Tibial nerve (tissue), 4 donors: ENCODE data around the gene BANK1. TPM values are rescaled to one million over a fixed set of nuclear protein-coding genes. Genes with fewer than 3 reads are reported as not detected.

ENCODE experiments used
- DNase-seq, 2 donors: peaks; one replicate each; pipeline ENCODE4 v3.0.0-alpha.2; 2019; ENCODE audit warnings: low spot score in 2 of 2
- H3K27ac ChIP-seq, 4 donors: fragments of 200-600 bp; sonication (generic) in 3 of 4; one replicate each; pipeline ENCODE4 v1.5.1; 2017 to 2019; ENCODE audit warnings: mild to moderate bottlenecking in 1 of 4
- H3K27me3 ChIP-seq, 2 donors: fragments of 200-600 bp; sonication (generic) in 1 of 2; one replicate each; pipeline versions ENCODE4 v1.5.1 to v1.6.0; 2017 to 2019
- H3K36me3 ChIP-seq, 3 donors: fragments of 200-600 bp; sonication (generic); one replicate each; pipeline ENCODE4 v1.5.1; 2018 to 2019
- H3K4me1 ChIP-seq, 4 donors: fragments of 200-600 bp; sonication (generic) in 3 of 4; one replicate each; pipeline ENCODE4 v1.5.1; 2017 to 2019
- H3K4me3 ChIP-seq, 4 donors: fragments of 200-600 bp; sonication (generic) in 3 of 4; one replicate each; pipeline ENCODE4 v1.5.1; 2017 to 2019; ENCODE audit warnings: mild to moderate bottlenecking in 1 of 4, moderate library complexity in 1 of 4
- H3K9me3 ChIP-seq, 4 donors: fragments of 200-600 bp; sonication (generic) in 3 of 4; one replicate each; pipeline ENCODE4 v1.5.1; 2017 to 2019
- CTCF ChIP-seq, 5 experiments: fragments of 200-600 bp in 3 of 5; fragments of 450-650 bp in 2 of 5; sonication (generic) in 3 of 5; IDR thresholded peaks; one replicate each; pipeline ENCODE4 v1.5.1; 2016 to 2019; ENCODE audit warnings: antibody characterized with exemption in 5 of 5, mild to moderate bottlenecking in 3 of 5, moderate library complexity in 2 of 5
- EP300 ChIP-seq, 2 donors: sonication (generic); formaldehyde crosslinking; IDR thresholded peaks; one replicate each; pipeline ENCODE4 v1.6.1; 2017; ENCODE audit warnings: antibody characterized with exemption in 2 of 2, mild to moderate bottlenecking in 1 of 2
- POLR2A ChIP-seq, 2 donors: fragments of 450-650 bp; IDR thresholded peaks; one replicate each; pipeline ENCODE4 v1.6.1; 2017; ENCODE audit warnings: antibody characterized with exemption in 2 of 2, mild to moderate bottlenecking in 2 of 2, moderate library complexity in 2 of 2
- WGBS, 2 donors: methylation state at CpG; one replicate each; pipeline ENCODE4 v1.1.5; 2018; 5-methylcytosine and 5-hydroxymethylcytosine counted together
- total RNA-seq, 4 donors: library from RNA; depleted of rRNA; stranded (reverse); fragments of >200 nt; gene quantifications; one replicate each; pipeline ENCODE4 v1.1.0, GENCODE V29; 2016

The BANK1 gene
- total RNA-seq, 4 donors from 2014 or later = 3.5 to 6.3 (median 5.1) TPM

GRCh38 chr4:101864660-101865059 lies 74.1 kb downstream of the BANK1 start:
- Histone ChIP-seq H3K4me1 (peaks cover 0 to 6% (median 0%) of the 10 kb centered on the region in 4 donors), H3K4me3 (no peak overlapping the region), H3K27me3 (no peaks in the 10 kb centered on the region), H3K27ac (no peak overlapping the region), H3K36me3 (no peaks in the 10 kb centered on the region), H3K9me3 (peaks cover 0 to 4% (median 0%) of the 10 kb centered on the region in 4 donors)
- WGBS, 2 donors = 95 to 96% methylated on average over 2 of the region's 2 CpGs
- no peak for TF ChIP-seq POLR2A (IDR thresholded peaks at IDR 0.05)
- no peak for TF ChIP-seq CTCF (IDR thresholded peaks at IDR 0.05)
- no peak for TF ChIP-seq EP300 (IDR thresholded peaks at IDR 0.05)
- DNase-seq = no peak

GRCh38 chr4:101865501-101866062 lies 75.1 kb downstream of the BANK1 start:
- no peak overlapping the region for H3K27ac ChIP-seq
- H3K9me3 ChIP-seq = peaks cover 0 to 4% (median 0%) of the 10 kb centered on the region in 4 donors
- H3K4me1 ChIP-seq = peaks cover 0 to 6% (median 0%) of the 10 kb centered on the region in 4 donors
- H3K36me3 ChIP-seq = no peaks in the 10 kb centered on the region
- H3K27me3 ChIP-seq = no peaks in the 10 kb centered on the region
- no peak for TF ChIP-seq EP300 (IDR thresholded peaks at IDR 0.05)
- no peak for TF ChIP-seq CTCF (IDR thresholded peaks at IDR 0.05)
- no peak for TF ChIP-seq POLR2A (IDR thresholded peaks at IDR 0.05)
- no peak for DNase-seq
- H3K4me3 ChIP-seq = no peak overlapping the region
- WGBS, 2 donors = 65 to 79% methylated on average over 3 of the region's 3 CpGs

GRCh38 chr4:101870874-101871273 lies 80.3 kb downstream of the BANK1 start:
- H3K4me3 ChIP-seq = no peak overlapping the region

GRCh38 chr4:101871962-101872676 lies 81.6 kb downstream of the BANK1 start:
- Histone ChIP-seq H3K27me3 (no peaks in the 10 kb centered on the region), H3K4me3 (no peak overlapping the region), H3K36me3 (no peaks in the 10 kb centered on the region), H3K27ac (no peak overlapping the region), H3K4me1 (no peaks in the 10 kb centered on the region), H3K9me3 (no peaks in the 10 kb centered on the region)
- no peak for TF ChIP-seq EP300 (IDR thresholded peaks at IDR 0.05)
- no peak for TF ChIP-seq CTCF (IDR thresholded peaks at IDR 0.05)
- TF ChIP-seq POLR2A (IDR thresholded peaks at IDR 0.05) = no peak
- DNase-seq = no peak
- WGBS, 2 donors = 74 to 85% methylated on average over 2 of the region's 2 CpGs

More at GRCh38 chr4:101870874-101871273, 80.3 kb downstream of the BANK1 start:
- H3K36me3 ChIP-seq = no peaks in the 10 kb centered on the region
- H3K27ac ChIP-seq = no peak overlapping the region
- no peak for TF ChIP-seq POLR2A (IDR thresholded peaks at IDR 0.05)
- no peaks in the 10 kb centered on the region for H3K4me1 ChIP-seq
- DNase-seq = no peak
- WGBS, 2 donors = 44 to 55% methylated on average over 1 of the region's 1 CpG
- no peaks in the 10 kb centered on the region for H3K9me3 ChIP-seq
- H3K27me3 ChIP-seq = no peaks in the 10 kb centered on the region

GRCh38 chr4:101885574-101885973 lies 95.0 kb downstream of the BANK1 start:
- no peak overlapping the region for H3K27ac ChIP-seq
- 91 to 93% methylated on average over 2 of the region's 2 CpGs for WGBS, 2 donors
- no peak overlapping the region for H3K4me3 ChIP-seq
- no peaks in the 10 kb centered on the region for H3K4me1 ChIP-seq
- no peaks in the 10 kb centered on the region for H3K36me3 ChIP-seq
- no peak for DNase-seq
- H3K9me3 ChIP-seq = peaks cover 0 to 9% (median 1%) of the 10 kb centered on the region in 4 donors
- TF ChIP-seq CTCF (IDR thresholded peaks at IDR 0.05) (no peak), POLR2A (IDR thresholded peaks at IDR 0.05) (no peak), EP300 (IDR thresholded peaks at IDR 0.05) (no peak)
- H3K27me3 ChIP-seq = no peaks in the 10 kb centered on the region
